Naive thymus-derived CD4-positive, alpha-beta T cell (primary cell): Measurements from ENCODE around the gene TMEM260. TPM values are rescaled to one million over a fixed set of nuclear protein-coding genes. Genes with fewer than 3 reads are reported as not detected.

Source experiments
- ATAC-seq: fragments of 150-1000 bp; cut with Tn5 transposase; 2 replicates; pipeline ENCODE4 v1.10.0; 2021; ENCODE audit warnings: mild to moderate bottlenecking, moderate library complexity
- CTCF ChIA-PET: fragments of 350-600 bp; sonication (Branson Sonifier 250); formaldehyde crosslinking; loops from one replicate; lab custom pipeline; 2021; ENCODE audit warnings: antibody characterized with exemption; lab: Charles Lee
- POLR2A ChIA-PET: fragments of 350-600 bp; sonication (Branson Sonifier 250); formaldehyde crosslinking; loops from one replicate; lab custom pipeline; 2021; ENCODE audit warnings: antibody characterized with exemption, inconsistent platforms; lab: Charles Lee
- DNase-seq, 9 donors: peaks; one replicate each; pipeline versions ENCODE4 v3.0.0 to v3.0.0-alpha.2; 2020 to 2022; ENCODE audit warnings: mixed read lengths in 1 of 9
- H3K27ac ChIP-seq: one replicate; pipeline ENCODE4 v1.7.0; 2013; ENCODE audit warnings: mild to moderate bottlenecking, low read depth, low read length, moderate library complexity
- H3K27me3 ChIP-seq, 2 donors: one replicate each; pipeline ENCODE4 v1.7.0; 2013; ENCODE audit warnings: low read length in 2 of 2, mild to moderate bottlenecking in 2 of 2, moderate library complexity in 2 of 2; ENCODE audit not compliant: control insufficient read depth in 2 of 2, insufficient read depth in 2 of 2
- H3K36me3 ChIP-seq, 3 experiments: 1 replicate in 2 of 3; 2 replicates in 1 of 3; pipeline ENCODE4 v1.7.0; 2013; ENCODE audit warnings: low read length in 3 of 3, mild to moderate bottlenecking in 3 of 3, moderate library complexity in 1 of 3; ENCODE audit not compliant: insufficient read depth in 3 of 3, control insufficient read depth in 2 of 3
- H3K4me1 ChIP-seq, 2 donors: one replicate each; pipeline ENCODE4 v1.7.0; 2013; ENCODE audit warnings: low read length in 2 of 2, mild to moderate bottlenecking in 2 of 2, moderate library complexity in 1 of 2; ENCODE audit not compliant: control insufficient read depth in 2 of 2, insufficient read depth in 2 of 2
- H3K4me3 ChIP-seq: 2 replicates; pipeline ENCODE4 v1.7.0; 2013; ENCODE audit warnings: mild to moderate bottlenecking, low read length
- H3K9me3 ChIP-seq, 3 experiments: 1 replicate in 2 of 3; 2 replicates in 1 of 3; pipeline ENCODE4 v1.7.0; 2013; ENCODE audit warnings: low read length in 3 of 3; ENCODE audit not compliant: control insufficient read depth in 2 of 3
- H3K27ac Mint-ChIP-seq, 9 donors: one replicate each; pipeline ENCODE4 v1.8.0; 2020 to 2022; ENCODE audit warnings: mixed read lengths in 9 of 9, mild to moderate bottlenecking in 8 of 9, moderate library complexity in 5 of 9, inconsistent platforms in 2 of 9
- H3K27me3 Mint-ChIP-seq, 5 donors: one replicate each; pipeline ENCODE4 v1.8.0; 2021 to 2022; ENCODE audit warnings: mixed read lengths in 5 of 5, mild to moderate bottlenecking in 1 of 5
- H3K36me3 Mint-ChIP-seq, 5 donors: one replicate each; pipeline ENCODE4 v1.8.0; 2020 to 2022; ENCODE audit warnings: mixed read lengths in 5 of 5, mild to moderate bottlenecking in 3 of 5, inconsistent platforms in 1 of 5
- H3K4me1 Mint-ChIP-seq, 7 donors: one replicate each; pipeline ENCODE4 v1.8.0; 2020 to 2022; ENCODE audit warnings: mixed read lengths in 7 of 7, mild to moderate bottlenecking in 3 of 7, inconsistent platforms in 1 of 7
- H3K4me3 Mint-ChIP-seq, 10 donors: one replicate each; pipeline ENCODE4 v1.8.0; 2020 to 2022; ENCODE audit warnings: mild to moderate bottlenecking in 10 of 10, mixed read lengths in 10 of 10, moderate library complexity in 6 of 10, inconsistent platforms in 2 of 10
- H3K9me3 Mint-ChIP-seq, 11 donors: one replicate each; pipeline ENCODE4 v1.8.0; 2020 to 2022; ENCODE audit warnings: mixed read lengths in 11 of 11, mild to moderate bottlenecking in 4 of 11, inconsistent platforms in 1 of 11, moderate library complexity in 1 of 11
- intact Hi-C, 2 donors: fragments of 100-400 bp; cut with micrococcal nuclease; formaldehyde crosslinking; loops; one replicate each; pipeline ENCODE4 v1.15.1; 2023
- polyA plus RNA-seq, 2 donors: library from polyadenylated mRNA; unstranded; fragments of 300-500 nt; fragmentation: Illumina TruSeq; gene quantifications; one replicate each; pipeline ENCODE4 v1.2.3, GENCODE V29; 2021
- total RNA-seq, 6 experiments: library from RNA in 5 of 6; stranded (reverse) in 5 of 6; gene quantifications; 1 replicate in 5 of 6; 2 replicates in 1 of 6; pipeline ENCODE4 v1.2.3 and lab custom pipeline; 2021 to 2026

Gene TMEM260
- total RNA-seq (10 to 100 TPM; 20.8 to 39.0 (median 27.4) TPM), polyA plus RNA-seq (10 to 100 TPM in 1 of 2 donors, 1 to 10 TPM in 1; 9.8 to 12.4 TPM), total RNA-seq (lab: John Stamatoyannopoulos, UW) (20.5 reads per million, percentile 51 among the genes with 10 or more reads in this experiment)

DNA sequence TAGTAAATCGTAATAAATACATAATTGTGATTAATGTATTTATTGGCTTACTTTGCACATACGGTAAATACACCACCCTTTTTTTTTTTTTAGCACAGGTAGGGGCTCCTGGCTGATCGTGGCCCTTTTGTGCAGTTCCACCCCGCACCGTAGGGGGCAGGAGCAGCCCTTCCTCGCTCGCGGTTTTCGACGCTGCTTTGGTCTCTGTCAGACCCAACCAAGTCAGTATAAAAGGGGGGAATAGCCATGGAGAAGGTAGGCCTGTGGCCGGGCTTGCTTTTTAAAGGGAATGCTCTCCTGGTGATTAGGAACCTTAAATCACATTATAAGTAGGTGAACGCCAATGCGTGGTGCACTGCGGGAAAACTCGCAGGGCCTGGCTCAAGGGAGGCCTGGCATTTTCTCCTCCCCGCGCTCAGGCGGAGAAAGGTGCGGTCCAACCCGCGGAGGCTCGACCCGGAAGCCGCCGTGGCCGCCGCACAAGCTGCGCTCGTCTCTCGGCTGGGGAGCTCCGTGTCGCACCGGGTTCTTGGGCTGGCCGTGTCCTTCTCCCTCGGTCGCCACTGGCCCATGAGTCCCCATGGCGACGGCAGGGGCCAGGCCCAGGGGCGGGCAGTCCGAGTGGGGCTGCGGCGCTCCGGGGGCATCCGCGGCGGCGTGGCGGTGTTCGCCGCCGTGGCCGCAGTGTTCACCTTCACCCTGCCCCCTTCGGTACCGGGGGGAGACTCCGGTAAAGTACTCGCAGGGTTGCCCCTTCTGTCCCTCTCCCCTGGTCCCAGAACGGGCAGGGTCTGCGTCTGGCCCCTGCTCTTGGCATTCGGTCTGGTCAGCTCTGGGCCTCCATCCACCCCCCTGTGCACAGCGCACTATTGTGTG lies at the start of gene TMEM260:
Gene TMEM260, plus strand, starts transcription at position 454 of the 876 bp plus-strand sequence. Its CDS starts 117 bp downstream, at position 571.
- peak within 1 kb of the TSS; percentile 87 to 97 (median 95) for H3K4me3 Mint-ChIP-seq
- no peaks in the 10 kb centered on the region for H3K27me3 Mint-ChIP-seq
- Histone ChIP-seq H3K27me3 (no peaks in the 10 kb centered on the region), H3K27ac (peak within 1 kb of the TSS; percentile 88), H3K4me3 (peak within 1 kb of the TSS; percentile 83), H3K36me3 (peaks cover 0 to 6% (median 0%) of the 10 kb centered on the region in 3 experiments), H3K4me1 (peaks cover 19 to 22% of the 10 kb centered on the region in 2 donors), H3K9me3 (no peaks in the 10 kb centered on the region)
- peaks cover 33 to 45% (median 42%) of the 10 kb centered on the region in 7 donors for H3K4me1 Mint-ChIP-seq
- POLR2A ChIA-PET = interaction anchor here (0.6 to 2.4 kb wide), 10 partner anchors 9 to 1718 kb away, joined by 3 to 17 read pairs (median 4); partner anchors contain the start of genes AP5M1, ARID4A, EXOC5 and PELI2
- peaks cover 0 to 4% (median 0%) of the 10 kb centered on the region in 11 donors for H3K9me3 Mint-ChIP-seq
- H3K27ac Mint-ChIP-seq = peak within 1 kb of the TSS; percentile 90 to 98 (median 96)
- CTCF ChIA-PET = interaction anchor here (0.6 kb wide), 1 partner anchor 618 kb away, joined by 3 read pairs; no protein-coding TSS in a partner anchor
- DNase-seq (peak; percentile 83 to 95 (median 92)), ATAC-seq (peak; percentile 98)
- intact Hi-C loops = loop anchor here (1.0 to 5.0 kb wide), 10 partner anchors 461 to 1848 kb away; partner anchors contain the start of genes AP5M1 (in 2 of the 2), EXOC5 (in 2 of the 2), NAA30 (in 2 of the 2) and PELI2 (in 2 of the 2)
- peaks cover 0 to 6% (median 0%) of the 10 kb centered on the region in 5 donors for H3K36me3 Mint-ChIP-seq

DNA sequence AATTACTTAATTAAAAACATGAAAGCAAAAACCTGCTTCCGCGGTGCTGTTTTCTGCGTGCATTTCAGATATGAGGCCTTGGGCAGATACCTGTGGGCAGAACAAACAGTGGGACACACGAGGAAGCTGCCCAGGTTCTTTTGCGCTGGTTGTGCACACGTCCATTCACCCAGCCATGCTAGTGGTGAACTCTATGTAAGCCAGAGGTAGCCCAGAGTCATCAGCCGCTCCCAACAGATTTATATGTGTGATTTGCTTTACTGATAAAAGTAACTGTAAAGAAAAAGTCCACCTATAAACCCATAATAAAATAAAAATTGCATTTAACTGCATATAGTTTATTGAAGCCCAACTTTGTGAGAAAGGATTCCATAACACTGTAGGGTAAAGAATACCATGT lies 47.1 kb upstream of the TMEM260 start:
- POLR2A ChIA-PET = interaction anchor here (0.7 kb wide), 1 partner anchor 13 kb away, joined by 3 read pairs; no protein-coding TSS in a partner anchor
- H3K9me3 Mint-ChIP-seq = no peaks in the 10 kb centered on the region
- Histone ChIP-seq H3K9me3 (no peaks in the 10 kb centered on the region), H3K27me3 (no peaks in the 10 kb centered on the region), H3K4me1 (no peaks in the 10 kb centered on the region), H3K27ac (no peak overlapping the region), H3K4me3 (no peak overlapping the region), H3K36me3 (no peaks in the 10 kb centered on the region)
- no peak overlapping the region for H3K27ac Mint-ChIP-seq
- DNase-seq = no peak
- intact Hi-C loops = no loop called here
- ATAC-seq = no peak
- no peaks in the 10 kb centered on the region for H3K4me1 Mint-ChIP-seq
- no peaks in the 10 kb centered on the region for H3K36me3 Mint-ChIP-seq
- H3K27me3 Mint-ChIP-seq = peaks cover 6 to 14% (median 10%) of the 10 kb centered on the region in 5 donors
- H3K4me3 Mint-ChIP-seq = no peak overlapping the region
- CTCF ChIA-PET = no interaction called here

DNA sequence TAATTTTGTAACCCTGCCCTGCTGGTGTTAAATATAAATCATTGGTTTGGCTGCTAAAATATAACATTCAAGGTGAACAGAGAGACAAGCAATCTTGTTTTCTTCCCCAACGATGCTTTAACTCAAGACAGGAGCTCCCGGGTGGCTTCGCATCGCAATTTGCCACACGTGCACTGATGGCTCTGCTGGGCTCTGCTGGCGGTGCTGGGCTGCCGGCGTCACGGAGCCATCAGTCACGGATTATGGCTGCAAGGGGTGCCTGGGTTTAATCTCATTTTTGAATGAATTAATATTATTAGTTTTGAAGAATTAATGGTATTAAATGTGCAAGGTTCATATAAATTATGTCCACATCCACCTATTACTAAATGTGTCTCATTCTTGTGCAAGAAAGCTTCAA lies 44.9 kb upstream of the TMEM260 start:
- POLR2A ChIA-PET = no interaction called here
- H3K4me1 Mint-ChIP-seq = no peaks in the 10 kb centered on the region

DNA sequence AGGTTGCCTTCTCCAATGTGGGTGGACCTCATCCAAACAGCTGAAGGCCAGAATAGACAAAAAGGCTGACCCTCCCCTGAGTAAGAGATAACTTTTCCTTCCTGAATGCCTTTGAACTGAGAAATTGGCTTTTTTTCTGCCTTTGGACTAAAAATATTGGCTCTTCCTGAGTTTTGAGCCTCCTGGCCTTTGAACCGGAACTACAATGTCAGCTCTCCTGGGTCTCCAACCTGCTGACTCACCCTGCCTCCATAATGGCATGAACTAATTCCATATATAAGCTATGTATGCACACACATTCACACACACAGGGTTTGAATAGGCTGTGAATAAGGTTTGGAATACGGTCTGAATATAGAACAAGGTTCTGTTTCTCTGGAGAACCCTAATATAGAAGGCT lies 39.7 kb upstream of the TMEM260 start:
- H3K4me1 Mint-ChIP-seq = no peaks in the 10 kb centered on the region
- Histone ChIP-seq H3K27ac (no peak overlapping the region), H3K4me3 (no peak overlapping the region), H3K9me3 (no peaks in the 10 kb centered on the region), H3K27me3 (no peaks in the 10 kb centered on the region), H3K4me1 (no peaks in the 10 kb centered on the region), H3K36me3 (no peaks in the 10 kb centered on the region)
- no peaks in the 10 kb centered on the region for H3K9me3 Mint-ChIP-seq
- DNase-seq = no peak
- H3K4me3 Mint-ChIP-seq = no peak overlapping the region
- H3K36me3 Mint-ChIP-seq = no peaks in the 10 kb centered on the region
- POLR2A ChIA-PET = no interaction called here
- CTCF ChIA-PET = no interaction called here
- ATAC-seq = no peak
- intact Hi-C loops = no loop called here
- H3K27ac Mint-ChIP-seq = no peak overlapping the region
- H3K27me3 Mint-ChIP-seq = peaks cover 0 to 12% (median 6%) of the 10 kb centered on the region in 5 donors

More for the DNA sequence above, 44.9 kb upstream of the TMEM260 start:
- no peaks in the 10 kb centered on the region for H3K9me3 ChIP-seq
- no peak for ATAC-seq
- DNase-seq = no peak
- no peaks in the 10 kb centered on the region for H3K4me1 ChIP-seq
- H3K4me3 Mint-ChIP-seq = no peak overlapping the region
- H3K27me3 ChIP-seq = no peaks in the 10 kb centered on the region
- H3K27ac Mint-ChIP-seq = no peak overlapping the region
- peaks cover 6 to 14% (median 10%) of the 10 kb centered on the region in 5 donors for H3K27me3 Mint-ChIP-seq
- no peaks in the 10 kb centered on the region for H3K9me3 Mint-ChIP-seq
- no peak overlapping the region for H3K27ac ChIP-seq
- no peak overlapping the region for H3K4me3 ChIP-seq
- CTCF ChIA-PET = no interaction called here
- H3K36me3 Mint-ChIP-seq = no peaks in the 10 kb centered on the region
- intact Hi-C loops = no loop called here
- H3K36me3 ChIP-seq = no peaks in the 10 kb centered on the region

DNA sequence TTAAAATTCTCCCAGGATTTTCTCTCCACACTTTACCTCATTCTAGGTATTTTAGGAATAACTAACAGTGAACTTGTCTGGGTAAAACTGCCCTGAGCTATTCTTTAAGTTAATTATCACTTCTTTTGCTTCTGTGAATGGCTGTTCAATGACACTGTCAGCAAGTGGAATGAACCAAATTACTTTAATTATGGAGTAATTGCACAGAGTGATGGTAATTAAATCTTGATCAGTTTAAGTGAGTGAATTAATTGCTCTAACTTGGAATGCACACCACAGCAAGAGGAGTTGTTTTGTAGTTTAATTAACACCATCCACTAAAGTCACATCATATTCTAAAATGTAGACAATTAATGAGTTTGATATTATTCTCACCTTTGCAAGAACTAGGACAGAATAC lies 36.2 kb upstream of the TMEM260 start:
- Mint-ChIP-seq H3K4me3 (no peak overlapping the region), H3K27ac (no peak overlapping the region), H3K36me3 (no peaks in the 10 kb centered on the region), H3K4me1 (no peaks in the 10 kb centered on the region), H3K9me3 (peaks cover 0 to 1% (median 0%) of the 10 kb centered on the region in 11 donors), H3K27me3 (peaks cover 0 to 8% (median 6%) of the 10 kb centered on the region in 5 donors)
- ATAC-seq (no peak), DNase-seq (no peak)
- Histone ChIP-seq H3K27me3 (no peaks in the 10 kb centered on the region), H3K36me3 (no peaks in the 10 kb centered on the region), H3K4me3 (no peak overlapping the region), H3K27ac (no peak overlapping the region), H3K9me3 (no peaks in the 10 kb centered on the region), H3K4me1 (no peaks in the 10 kb centered on the region)
- intact Hi-C loops = no loop called here
- CTCF ChIA-PET = no interaction called here
- POLR2A ChIA-PET = no interaction called here

DNA sequence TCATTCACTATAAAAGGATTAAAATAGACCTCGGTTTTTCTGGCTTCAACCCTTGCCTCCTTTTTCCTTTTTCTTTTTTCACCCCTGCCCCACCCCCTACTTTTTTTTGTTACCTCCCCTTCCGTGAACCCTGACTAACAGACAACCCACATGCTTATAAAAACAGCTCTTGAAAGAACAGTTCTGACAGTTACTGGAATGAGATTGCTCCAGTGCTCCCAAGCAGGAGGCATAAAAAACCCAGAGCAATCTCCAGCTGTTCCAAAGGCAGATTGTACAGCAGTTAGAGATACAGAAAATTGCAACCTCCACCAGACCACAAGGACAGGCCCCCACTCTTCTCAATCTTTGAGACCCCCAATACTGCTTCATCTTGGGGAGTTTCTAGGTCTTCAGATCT lies 29.9 kb upstream of the TMEM260 start:
- Histone ChIP-seq H3K27me3 (no peaks in the 10 kb centered on the region), H3K36me3 (no peaks in the 10 kb centered on the region), H3K4me3 (no peak overlapping the region), H3K4me1 (no peaks in the 10 kb centered on the region), H3K27ac (no peak overlapping the region), H3K9me3 (no peaks in the 10 kb centered on the region)
- Mint-ChIP-seq H3K9me3 (peaks cover 0 to 1% (median 0%) of the 10 kb centered on the region in 11 donors), H3K4me3 (no peak overlapping the region), H3K27ac (no peak overlapping the region), H3K4me1 (peaks cover 0 to 1% (median 0%) of the 10 kb centered on the region in 7 donors), H3K36me3 (no peaks in the 10 kb centered on the region), H3K27me3 (peaks cover 0 to 31% (median 8%) of the 10 kb centered on the region in 5 donors)
- ATAC-seq (no peak), DNase-seq (no peak)
- ChIA-PET POLR2A (interaction anchor here (0.6 kb wide), 1 partner anchor 29 kb away, joined by 5 read pairs; no protein-coding TSS in a partner anchor), CTCF (no interaction called here)
- intact Hi-C loops = loop anchor here in 1 of 2 donors (10.0 kb wide), 2 partner anchors 655 to 765 kb away; no protein-coding TSS in a partner anchor
